ENCODE results near the gene SPP1.
"Not testable (repeated sequence)": the region's sequence is repeated elsewhere in the genome, so short reads cannot be mapped to it uniquely, and the experiment has no call there.

Gene SPP1

GRCh38 chr4:87989765-87990164 lies 14.3 kb downstream of the SPP1 start:
- DNase-seq (ENCODE audit: low read depth): no peak

- no peak for DNase-seq (ENCODE audit: low read depth)
These were observed 19.9 kb downstream of the SPP1 start for GRCh38 chr4:87995435-87995834.

- not testable (repeated sequence) for DNase-seq (ENCODE audit: low read depth)
These were observed 23.7 kb downstream of the SPP1 start for GRCh38 chr4:87999191-87999691.

GRCh38 chr4:88001871-88002270 lies 26.4 kb downstream of the SPP1 start:
- no peak for DNase-seq (ENCODE audit: low read depth)

GRCh38 chr4:88002786-88003185 lies 27.3 kb downstream of the SPP1 start:
- no peak for DNase-seq (ENCODE audit: low read depth)

GRCh38 chr4:88003261-88003660 lies 27.7 kb downstream of the SPP1 start:
- no peak for DNase-seq (ENCODE audit: low read depth)

- no peak for DNase-seq (ENCODE audit: low read depth)
These were observed 29.6 kb downstream of the SPP1 start for GRCh38 chr4:88005076-88005475.

GRCh38 chr4:88005946-88006345 lies 30.4 kb downstream of the SPP1 start:
- DNase-seq (ENCODE audit: low read depth): no peak

- DNase-seq (ENCODE audit: low read depth): no peak
These were observed 31.4 kb downstream of the SPP1 start for GRCh38 chr4:88006956-88007303.

- DNase-seq (ENCODE audit: low read depth): no peak
These were observed 32.0 kb downstream of the SPP1 start, which contains the start of gene PKD2 for GRCh38 chr4:88007304-88008121. TSS of gene PKD2 (plus strand) at chr4:88007635. CDS start at chr4:88007734, 99 bp downstream.

GRCh38 chr4:88008122-88008742 lies 32.7 kb downstream of the SPP1 start:
- no peak for DNase-seq (ENCODE audit: low read depth)

GRCh38 chr4:88008743-88009171 lies 33.2 kb downstream of the SPP1 start:
- no peak for DNase-seq (ENCODE audit: low read depth)

- no peak for DNase-seq (ENCODE audit: low read depth)
These were observed 34.4 kb downstream of the SPP1 start for GRCh38 chr4:88009871-88010270.

- DNase-seq (ENCODE audit: low read depth): no peak
These were observed 35.5 kb downstream of the SPP1 start for GRCh38 chr4:88010966-88011365.

- DNase-seq (ENCODE audit: low read depth): no peak
These were observed 37.1 kb downstream of the SPP1 start for GRCh38 chr4:88012647-88013046.

GRCh38 chr4:88014386-88014905 lies 38.9 kb downstream of the SPP1 start:
- no peak for DNase-seq (ENCODE audit: low read depth)

- DNase-seq (ENCODE audit: low read depth): no peak
These were observed 40.3 kb downstream of the SPP1 start for GRCh38 chr4:88015659-88016295.

- DNase-seq (ENCODE audit: low read depth): peak; percentile 84
These were observed 42.2 kb downstream of the SPP1 start for GRCh38 chr4:88017516-88018297.

GRCh38 chr4:88018466-88018865 lies 43.0 kb downstream of the SPP1 start:
- no peak for DNase-seq (ENCODE audit: low read depth)

- DNase-seq (ENCODE audit: low read depth): no peak
These were observed 46.3 kb downstream of the SPP1 start for GRCh38 chr4:88021824-88022223.

- DNase-seq (ENCODE audit: low read depth): no peak
These were observed 46.8 kb downstream of the SPP1 start for GRCh38 chr4:88022289-88022688.

Measured in HS-5 (cell line).